HG03442 (cell line): Measurements from ENCODE around the gene LIN54.
"Not testable (repeated sequence)": the region's sequence is repeated elsewhere in the genome, so short reads cannot be mapped to it uniquely, and the experiment has no call there.

ENCODE experiments used
- ATAC-seq: cut with Tn5 transposase; IDR thresholded peaks from one replicate; pipeline ENCODE4 v1.9.1; 2021; ENCODE audit warnings: mild to moderate bottlenecking, moderate library complexity; ENCODE audit not compliant: unreplicated experiment

The LIN54 gene

DNA sequence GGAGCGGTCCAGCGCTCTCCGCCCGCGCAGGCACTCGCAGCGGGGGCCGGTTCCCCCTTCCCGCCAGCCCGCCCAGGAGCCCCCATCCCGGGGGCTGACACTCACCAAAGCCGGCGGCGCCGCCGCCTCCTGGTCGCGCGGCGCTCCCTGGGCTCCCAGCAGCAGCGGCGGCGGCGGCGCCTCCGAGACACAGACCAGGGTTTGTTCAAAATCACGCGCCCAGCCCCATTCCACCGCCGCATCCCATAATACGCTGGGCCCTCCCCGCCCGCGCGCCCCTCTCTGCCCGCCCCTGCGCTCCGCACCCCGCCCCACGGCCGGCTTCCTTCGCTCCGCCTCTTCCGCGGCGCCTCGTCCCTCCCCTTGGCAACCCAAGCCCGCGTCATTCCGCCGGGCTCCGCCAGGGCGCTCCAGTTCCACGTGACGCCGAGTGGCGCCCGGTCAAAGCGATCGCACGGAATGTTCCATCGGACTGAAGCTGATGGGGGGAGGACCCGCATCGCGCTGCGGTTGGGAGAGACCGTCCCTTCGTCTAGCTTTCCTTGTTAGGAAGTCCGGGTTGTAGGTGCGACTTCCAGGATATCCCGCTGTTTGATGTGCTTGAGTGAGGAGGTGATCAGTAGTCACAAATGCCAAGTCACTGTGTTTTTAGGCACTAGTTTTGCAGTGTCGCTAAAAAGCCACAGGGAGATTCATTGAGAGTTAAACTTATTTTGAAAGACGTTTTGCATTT is 2.2 kb upstream of the LIN54 start:
- ATAC-seq, result peak; percentile 78

DNA sequence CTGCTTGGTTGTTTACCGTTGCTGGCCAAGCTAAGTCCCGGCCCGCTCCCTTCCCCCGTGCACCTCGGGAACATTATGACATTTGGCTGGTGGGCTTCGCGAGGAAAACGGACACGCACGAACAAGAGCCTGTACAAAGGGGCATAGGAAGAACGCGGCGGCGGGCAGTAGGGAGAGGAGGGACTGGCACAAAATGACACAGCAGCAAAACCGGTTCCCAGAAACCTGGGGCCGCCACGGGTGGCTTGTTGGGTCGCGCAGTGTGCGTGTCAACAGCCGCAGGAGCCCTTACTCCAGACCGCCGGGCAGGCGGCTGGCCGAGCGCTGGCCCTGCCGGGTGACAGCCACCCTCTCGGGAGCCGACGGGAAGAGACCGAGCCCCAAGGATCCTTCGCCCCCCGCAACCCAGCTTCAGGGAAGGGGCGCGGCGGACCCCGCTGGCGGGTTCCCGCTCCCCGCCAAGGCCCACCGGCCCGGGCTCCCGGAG is 1.6 kb upstream of the LIN54 start:
- peak; percentile 9 for ATAC-seq

DNA sequence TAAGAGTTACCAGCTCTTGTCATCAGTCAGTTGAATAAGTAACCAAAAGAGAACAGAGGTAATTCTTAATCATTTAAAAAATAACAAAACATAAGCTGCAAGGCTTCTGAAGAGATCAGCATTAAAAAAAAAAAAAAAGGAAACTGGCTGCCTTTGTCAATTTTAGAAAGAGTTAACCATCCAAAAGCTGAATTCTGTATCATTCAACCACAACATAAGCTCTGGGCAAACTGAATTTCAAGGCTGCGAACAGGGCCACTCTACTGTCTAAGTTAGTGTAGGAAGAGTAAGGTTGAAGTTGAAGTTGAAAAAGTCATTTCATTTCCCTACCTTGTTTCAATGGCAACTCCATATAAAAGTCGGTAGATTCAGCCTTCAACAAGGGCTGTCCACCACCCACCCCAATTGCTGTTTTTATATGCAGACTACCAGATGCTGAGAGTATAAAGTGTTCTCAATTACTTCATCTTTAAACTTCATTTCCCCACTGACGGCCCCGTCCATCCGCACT is 1.1 kb upstream of the LIN54 start:
- ATAC-seq, result no peak

DNA sequence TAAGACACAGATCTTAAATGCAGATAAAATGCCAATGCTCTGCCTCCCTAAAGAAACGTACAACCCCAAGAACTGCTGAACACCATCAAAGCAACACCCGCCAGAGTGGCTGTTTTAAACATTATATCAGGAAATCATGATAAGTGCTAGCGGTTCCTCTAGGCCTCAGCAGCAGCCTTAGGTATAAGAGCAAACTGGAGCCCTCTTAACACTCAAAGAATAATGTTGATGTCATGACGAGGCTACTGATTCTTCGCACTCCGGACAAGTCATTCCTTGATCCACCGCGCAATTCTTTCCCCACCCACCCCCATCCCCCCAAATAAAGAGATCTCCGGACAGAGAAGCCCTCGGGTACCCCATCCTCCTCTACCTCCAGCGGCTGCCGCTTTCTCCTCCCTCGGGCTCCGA is 507 bp downstream of the LIN54 start:
- ATAC-seq, result no peak

DNA sequence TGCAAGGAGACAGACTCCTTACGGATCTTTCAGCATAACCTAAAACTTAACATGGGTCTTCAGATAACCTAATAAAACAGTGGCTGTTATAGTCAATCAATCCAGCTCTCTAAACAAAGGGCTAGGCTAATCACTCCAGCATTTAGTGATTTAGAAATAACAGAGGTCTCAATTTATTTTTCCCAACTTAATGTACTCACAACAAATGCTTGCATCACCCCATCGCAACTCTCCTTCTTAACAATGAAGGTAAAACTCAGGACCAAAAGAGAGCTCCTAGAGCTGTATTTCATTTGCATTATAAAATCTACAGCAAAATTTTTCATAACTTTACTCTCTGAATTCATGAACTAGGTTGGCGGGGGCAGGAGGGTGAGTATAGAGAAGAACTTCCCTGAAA is 1.1 kb downstream of the LIN54 start:
- no peak for ATAC-seq

DNA sequence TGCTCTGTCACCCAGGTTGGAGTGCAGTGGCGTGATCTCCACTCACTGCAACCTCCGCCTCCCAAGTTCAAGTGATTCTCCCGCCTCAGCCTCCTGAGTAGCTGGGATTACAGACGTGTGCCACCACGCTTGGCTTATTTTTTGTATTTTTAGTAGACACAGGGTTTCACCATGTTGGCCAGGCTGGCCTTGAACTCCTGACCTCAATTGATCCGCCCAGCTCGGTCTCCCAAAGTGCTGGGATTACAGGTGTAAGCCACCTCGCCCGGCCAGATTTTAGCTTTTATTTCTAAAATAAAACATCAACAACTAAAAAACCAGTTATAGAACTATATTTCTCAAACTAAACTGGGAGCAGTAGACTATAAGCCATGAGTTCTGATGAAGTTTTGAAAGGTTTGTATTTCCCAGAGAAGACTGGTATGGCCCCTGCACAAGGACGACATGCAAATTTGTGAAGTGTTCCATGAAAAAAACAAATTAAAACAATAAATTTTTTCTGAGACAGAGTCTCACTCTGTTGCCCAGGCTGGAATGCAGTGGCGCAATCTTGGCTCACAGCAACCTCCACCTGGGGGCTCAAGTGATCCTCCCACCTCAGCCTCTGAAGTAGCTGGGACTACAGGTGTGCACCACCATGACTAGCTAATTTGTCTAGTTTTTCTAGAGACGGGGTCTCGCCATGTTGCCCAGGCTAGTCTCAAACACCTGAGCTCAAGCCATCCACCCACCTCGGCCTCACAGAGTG is 7.4 kb downstream of the LIN54 start:
- not testable (repeated sequence) for ATAC-seq

DNA sequence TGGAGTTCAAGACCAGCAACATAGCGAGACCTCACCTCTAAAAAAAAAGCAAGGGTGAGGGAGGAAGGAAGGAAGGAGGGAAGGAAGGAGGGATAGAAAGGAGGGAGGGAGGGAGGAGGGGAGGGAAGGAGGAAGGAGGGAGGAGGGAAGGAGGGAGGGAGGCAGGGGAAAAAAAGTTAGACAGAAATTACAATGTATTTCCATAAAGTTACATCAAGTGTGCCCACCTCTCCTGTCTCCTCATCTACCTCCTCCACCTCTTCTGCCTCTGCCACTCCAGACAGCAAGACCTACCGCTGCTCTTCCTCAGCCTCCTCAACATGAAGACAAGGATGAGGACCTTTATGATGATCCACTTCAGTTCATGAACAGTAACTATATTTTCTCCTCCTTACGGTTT is 8.3 kb downstream of the LIN54 start:
- no peak for ATAC-seq

DNA sequence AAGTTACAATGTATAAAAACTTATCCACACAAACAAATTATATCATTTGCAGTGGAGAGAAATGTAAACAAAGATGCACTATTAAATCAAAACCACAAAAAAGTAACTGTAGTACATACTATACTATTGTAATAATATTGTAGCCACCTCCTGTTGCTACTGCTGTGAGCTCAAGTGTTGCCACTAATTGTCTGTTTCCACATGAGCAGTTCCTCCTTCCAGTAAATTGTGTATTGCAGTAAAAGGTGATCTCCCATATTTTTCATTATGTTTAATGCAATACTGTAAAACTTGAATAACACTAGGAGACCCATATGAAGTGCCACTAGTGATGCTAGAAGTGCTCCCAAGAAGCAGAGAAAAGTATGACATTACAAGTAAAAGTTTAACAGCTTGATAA is 11.7 kb downstream of the LIN54 start:
- no peak for ATAC-seq

DNA sequence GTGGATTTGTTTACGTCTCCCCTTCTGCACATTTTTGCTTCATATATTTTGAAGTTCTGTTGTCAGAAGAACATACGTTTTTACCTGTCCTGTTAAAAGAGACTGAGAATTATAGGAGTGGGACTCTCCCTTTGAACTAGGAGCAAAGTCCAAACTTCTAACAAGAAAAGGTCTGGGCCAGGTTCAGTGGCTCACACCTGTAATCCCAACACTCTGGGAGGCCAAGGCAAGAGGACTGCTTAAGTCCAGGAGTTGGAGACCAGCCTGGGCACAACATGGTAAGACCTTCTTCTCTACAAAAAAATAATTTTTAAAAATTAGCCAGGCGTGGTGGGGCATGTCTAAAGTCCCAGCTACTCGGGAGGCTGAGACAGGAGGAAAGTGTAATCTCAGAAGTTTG is 15.8 kb downstream of the LIN54 start:
- ATAC-seq, result no peak

DNA sequence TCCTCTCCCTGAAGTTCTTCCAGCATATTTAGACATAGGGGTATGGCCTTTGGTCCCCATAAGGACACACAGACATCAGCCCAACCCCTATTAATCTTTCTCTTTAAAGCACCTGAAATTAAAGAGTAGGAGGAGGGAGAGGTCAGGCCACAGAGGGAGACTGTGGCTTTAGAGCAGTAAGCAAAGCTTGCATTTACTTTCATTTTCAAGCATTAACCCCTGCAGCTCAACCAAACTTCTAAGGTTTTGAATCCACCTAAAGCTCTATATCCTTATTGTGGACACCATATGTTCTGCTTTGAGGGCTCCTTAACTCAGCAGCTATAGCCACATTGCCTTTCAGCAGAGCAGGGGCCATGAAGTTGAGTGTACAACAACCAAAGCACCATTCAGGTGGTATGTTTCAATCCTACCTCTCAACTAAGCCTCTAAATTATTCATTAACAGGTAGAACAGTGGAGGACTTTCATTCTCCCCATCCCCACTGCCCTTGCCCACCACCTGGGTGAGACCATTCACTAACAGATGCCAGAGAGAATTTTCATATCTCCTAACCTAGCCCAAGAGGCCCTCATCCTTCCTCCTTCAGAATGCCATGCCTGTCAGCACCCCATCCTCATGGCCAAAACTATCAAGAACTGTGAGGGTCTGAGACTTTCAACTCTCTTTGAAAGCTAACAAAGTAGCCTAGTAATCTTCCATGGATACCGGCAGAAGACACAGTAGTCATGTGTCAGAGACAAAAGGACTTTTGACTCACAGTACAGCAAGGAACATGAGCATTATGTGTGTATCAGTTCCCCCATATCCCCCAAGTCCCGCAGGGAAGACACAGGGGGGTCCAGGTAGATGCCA is 20.8 kb downstream of the LIN54 start:
- ATAC-seq, result peak; percentile 94

DNA sequence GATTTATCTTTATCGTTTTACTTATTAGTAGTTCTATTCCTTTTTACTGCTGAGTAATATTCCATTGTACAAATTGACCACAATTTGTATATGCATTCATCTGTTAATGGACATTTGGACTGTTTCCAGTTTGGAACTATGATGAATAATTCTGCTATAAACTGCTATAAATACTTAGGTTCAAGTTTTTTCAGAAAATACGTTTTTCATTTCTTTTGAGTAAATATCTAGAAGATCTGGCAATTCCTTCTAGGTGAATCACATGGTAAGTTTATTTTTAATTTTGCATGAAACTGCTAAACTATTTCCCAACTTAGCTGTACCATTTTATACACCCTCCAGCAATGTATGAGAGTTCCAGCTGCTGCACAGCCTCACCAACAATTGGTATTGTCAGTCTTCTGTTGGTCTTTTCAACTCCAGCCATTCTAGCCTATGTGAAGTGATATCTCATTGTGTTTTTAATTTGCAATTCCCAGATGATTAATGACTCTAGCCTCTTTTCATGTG is 22.2 kb downstream of the LIN54 start:
- ATAC-seq, result no peak

DNA sequence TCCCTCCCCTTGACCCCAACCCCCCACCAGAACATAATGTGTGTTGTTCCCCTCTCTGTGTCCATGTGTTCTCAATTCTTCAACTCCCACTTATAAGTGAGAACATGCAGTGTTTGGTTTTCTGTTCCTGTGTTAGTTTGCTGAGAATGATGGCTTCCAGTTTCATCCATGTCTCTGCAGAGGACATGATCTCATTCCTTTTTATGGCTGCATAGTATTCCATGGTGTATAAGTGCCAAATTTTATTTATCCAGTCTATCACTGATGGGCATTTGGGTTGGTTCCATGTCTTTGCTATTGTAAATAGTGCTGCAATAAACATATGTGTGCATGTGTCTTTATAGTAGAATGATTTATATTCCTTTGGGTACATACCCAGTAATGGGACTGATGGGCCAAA is 23.1 kb downstream of the LIN54 start:
- not testable (repeated sequence) for ATAC-seq

DNA sequence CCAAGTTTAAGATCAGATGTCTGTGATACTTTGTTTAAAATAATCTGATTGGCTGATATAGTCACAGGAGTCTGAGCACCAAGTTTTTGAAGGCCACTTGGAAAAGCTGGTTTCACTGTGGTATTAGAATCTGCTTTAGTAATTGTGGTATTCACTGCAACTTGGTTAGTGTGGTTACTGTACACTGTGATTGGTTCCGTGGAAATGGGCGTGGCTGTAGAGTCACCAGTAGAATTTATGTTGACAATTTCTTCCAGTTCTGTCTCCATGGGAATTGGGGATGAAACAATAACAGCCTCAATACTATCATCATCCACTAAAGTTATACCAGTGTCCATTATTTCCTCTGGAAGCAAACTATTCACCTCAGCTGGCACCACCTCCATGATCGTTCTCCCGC is 26.2 kb downstream of the LIN54 start:
- ATAC-seq, result no peak

DNA sequence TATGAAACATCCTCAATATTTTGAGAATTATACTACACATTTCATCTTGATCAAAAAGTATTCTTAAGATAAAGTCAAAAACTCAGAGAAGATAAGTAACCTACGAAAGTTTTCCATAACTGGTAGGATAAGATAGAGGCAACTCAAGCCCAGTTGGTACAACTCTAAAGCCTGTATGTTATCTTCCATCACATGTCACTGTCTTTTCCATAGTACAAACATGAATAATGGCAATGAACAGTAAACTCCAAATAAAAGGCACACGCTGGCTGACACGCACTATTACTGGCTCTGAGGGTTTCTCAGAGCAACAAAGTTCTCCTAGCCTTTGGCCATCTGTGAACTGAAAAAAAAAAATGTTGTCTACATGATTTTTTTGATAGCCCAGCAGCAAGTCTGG is 27.2 kb downstream of the LIN54 start:
- no peak for ATAC-seq

DNA sequence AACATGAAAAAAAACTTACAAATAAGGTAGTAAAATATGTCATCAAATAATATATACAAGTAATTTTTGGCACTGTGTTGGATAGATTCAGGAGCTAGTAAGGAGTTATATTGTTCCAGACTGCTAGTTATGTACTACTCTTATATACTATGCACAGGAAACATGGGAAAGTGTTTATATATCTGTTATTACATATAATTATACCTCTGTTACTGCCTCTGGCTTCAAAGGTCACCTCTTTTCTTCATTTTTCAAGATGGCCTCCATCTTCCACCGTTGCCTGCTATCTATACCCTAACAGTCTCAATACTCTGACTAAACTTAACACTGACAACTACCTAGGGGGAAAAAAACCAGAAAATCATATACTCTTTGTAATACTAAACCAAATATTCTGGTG is 29.5 kb downstream of the LIN54 start:
- ATAC-seq, result no peak

DNA sequence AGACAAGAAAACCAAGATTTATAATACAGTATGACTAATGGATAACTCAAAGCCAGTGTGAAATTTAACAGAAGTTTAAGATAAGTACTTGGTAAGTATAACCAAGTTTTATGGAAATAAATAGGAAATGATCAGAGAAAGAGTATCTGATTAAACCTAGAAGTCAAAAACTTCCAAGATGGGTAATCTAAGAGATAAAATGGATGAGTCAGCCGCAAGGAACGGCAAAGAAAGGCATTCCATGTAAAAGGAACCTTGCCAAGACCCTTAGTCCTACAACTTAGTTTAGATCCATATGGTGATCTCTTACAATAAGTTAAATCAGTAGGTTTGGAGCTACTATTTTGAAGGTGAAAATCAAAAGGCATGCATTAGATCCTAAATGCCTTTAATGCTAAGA is 34.8 kb downstream of the LIN54 start:
- ATAC-seq, result no peak

DNA sequence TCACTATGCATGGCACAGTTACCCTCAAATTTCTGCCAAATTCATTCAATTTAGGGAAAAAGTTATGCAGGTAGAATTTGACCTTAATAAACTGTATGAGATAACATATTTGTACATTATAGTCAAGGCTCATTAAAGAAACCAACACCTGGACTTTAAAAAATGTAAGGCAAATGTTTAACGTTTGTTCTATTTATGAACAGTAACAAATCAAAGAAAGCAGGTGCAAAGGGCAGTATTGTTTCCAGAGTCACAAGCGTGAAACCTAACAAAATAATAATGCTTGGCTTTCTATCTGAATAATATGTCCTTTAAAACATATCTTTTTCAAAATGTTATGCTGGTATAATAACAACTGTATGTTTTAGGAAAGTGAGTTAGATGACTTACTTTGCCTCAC is 41.2 kb downstream of the LIN54 start:
- ATAC-seq, result no peak

DNA sequence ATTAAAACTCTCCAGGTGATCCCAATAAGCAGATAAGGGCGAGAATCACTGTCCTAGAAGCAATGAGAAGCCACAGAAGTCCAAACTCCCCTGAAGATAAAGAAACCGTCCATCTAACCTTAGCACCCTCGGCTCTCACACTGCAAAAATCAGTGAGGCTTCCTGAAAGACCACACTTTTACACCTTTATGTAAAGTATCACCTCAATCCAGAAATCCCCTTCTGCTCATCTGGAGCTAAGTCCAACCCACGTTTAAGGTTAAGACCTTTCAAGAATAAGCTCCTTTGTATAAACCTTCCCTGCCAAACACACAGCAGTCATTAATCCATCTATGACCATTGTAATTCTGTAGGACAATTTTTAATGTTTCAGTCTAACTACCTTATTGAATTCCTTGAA is 41.7 kb downstream of the LIN54 start:
- ATAC-seq, result peak; percentile 50

DNA sequence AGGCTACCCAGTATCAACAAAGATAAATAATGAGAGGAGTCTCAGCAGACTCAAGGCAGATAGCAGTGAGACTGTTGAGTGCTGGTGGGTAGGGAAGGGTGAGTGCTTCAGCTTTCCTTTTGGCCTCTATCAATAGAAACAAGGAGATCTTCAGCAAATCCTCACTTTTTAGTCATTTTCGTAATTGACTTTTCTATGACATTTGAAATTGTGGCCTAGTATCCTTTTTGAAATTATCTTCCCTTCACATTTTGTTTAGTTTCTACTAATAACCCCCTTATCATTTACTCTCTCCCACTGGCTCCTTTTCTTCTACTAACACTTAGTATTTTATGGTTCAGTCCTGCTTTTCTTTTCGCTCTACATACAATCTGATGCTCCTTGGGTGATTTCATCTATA is 44.9 kb downstream of the LIN54 start:
- no peak for ATAC-seq

DNA sequence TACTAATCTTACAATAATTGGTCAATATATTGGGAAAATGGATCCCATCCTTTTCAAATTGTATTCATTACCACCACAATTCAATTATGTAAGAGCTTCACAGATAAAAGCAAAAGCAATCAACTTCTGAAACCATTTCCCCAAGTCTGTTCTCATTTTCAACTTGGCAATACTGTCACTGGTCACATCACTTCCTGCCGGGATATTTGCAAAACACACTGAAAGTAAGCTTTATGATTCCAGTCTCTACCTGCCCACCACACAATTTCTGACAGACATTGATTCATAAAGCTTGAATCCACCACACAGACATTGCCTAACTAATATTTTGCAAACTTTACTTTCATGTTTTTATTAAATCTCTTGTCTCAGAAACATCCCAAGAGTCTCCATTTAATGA is 53.6 kb downstream of the LIN54 start:
- ATAC-seq, result no peak

DNA sequence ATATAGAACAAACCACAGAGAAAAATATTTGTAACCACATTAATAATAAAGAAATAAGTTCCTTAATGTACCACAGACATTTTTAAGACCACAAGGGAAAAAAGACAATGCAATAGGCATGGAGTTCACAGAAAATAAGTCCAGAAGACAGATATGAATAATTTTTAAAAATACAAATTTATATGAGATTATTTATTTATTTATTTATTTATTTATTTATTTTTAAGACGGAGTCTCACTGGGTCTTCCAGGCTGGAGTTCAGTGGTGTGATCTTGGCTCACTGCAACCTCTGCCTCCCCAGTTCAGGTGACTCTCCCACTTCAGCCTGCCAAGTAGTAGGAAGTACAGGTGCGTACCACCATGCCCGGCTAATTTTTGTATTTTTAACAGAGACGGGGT is 56.4 kb downstream of the LIN54 start:
- no peak for ATAC-seq
